ENCODE data around the gene UBL4A.

Gene UBL4A

DNA sequence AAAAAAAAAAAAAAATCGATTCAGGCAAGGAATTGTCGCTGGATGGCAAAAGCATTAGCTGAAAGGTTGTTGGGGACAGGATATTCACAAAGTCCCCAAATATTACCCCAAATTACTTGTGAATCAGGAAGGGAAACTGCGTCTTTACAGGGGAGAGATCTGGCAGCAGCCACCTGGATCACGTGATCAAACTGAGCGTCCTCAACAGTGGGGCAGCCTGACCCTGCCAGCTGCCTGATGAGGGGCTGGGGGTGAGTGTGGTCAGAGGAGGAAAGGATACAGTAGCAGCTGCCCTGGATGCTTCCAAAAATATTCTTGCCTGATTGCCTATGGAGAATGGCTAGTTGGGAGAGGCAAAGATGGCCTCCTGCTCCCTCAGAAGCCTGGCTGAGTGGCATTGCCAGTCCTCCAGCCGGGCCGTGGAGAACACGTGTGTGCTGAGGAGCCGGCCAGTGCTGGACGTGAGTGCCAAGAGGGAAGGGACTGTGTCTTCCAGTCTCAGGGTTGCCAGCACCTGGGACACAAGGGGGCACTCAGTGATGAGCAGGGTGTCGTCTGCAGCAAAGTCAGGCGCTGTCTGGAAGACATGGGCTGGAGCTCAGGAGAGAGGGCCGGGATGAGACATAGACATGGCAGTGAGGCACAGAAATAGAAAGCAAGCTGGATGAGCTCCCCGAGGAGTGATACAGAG is 4.4 kb downstream of the UBL4A start:
- no peak for TF ChIP-seq ZNF274 (IDR thresholded peaks at IDR 0.05; ENCODE audit: low read depth, low read length)
- H3K4me3 ChIP-seq (ENCODE audit: low read length): no peak overlapping the region

DNA sequence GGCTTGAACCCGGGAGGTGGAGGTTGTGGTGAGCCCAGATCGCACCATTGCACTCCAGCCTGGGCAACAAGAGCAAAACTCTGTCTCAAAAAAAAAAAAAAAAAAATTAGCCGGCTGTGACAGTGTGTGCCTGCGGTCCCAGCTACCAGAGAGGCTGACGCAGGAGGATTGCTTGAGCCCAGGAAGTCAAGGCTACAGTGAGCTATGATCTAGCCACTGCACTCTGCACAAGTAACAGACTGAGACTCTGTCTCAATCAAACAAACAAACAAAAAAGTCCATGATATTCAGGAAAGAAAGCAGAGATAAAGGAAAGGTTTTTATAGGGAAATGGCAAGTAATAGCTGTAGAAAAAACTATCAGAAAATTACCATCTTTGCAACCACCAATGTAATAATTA is 5.2 kb downstream of the UBL4A start:
- no peak for TF ChIP-seq ZNF274 (IDR thresholded peaks at IDR 0.05; ENCODE audit: low read depth, low read length)
- H3K4me3 ChIP-seq (ENCODE audit: low read length): no peak overlapping the region

DNA sequence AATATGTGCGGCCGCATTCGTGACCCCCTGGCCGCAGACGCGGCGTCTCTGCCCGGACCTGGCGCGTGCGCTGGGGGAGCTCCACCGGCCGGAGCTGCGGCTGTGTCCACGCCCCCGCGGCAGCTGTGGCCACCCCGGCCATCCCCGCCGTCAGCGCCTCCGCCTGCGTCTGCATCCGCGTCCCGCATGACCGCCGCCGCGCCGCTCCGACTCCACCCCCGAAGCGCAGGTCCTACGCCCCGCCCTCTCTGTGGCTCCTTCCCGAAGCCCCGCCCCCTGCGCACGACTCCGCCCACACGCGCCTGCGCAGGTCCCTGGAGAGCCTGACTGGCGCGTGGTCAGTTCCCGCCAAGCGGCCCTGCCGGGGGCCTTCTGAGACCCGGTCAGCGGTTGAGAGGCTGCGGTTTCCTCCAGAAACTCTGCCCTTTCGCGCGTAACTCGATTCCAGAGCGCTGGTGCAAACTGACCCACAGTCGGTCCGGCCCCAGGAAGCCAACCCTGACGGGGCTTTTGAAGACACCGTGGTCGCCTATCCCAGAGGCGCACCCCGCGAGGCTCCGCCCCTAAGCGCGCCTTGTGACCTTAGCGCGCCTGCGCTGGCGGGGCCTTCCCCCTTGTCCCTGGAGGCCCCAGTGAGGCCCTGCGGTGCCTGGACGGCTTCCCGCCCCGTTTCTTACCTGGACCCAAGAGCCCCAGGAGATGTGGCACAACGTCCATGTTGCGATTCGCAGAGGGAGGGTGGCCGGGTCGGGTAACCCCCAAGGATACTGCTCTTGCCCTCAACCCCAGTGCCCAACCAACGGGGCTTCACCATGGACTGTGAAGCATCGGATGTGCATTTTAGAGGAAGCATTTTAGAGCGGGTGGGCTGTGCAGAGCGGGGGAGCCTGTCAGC is 7.4 kb downstream of the UBL4A start, which contains the start of gene LAGE3:
TSS of gene LAGE3 (minus strand) at position 554 of the 895 bp plus-strand sequence. CDS start at position 188, 366 bp downstream.
- peak within 1 kb of the TSS; percentile 55 for H3K4me3 ChIP-seq (ENCODE audit: low read length)

DNA sequence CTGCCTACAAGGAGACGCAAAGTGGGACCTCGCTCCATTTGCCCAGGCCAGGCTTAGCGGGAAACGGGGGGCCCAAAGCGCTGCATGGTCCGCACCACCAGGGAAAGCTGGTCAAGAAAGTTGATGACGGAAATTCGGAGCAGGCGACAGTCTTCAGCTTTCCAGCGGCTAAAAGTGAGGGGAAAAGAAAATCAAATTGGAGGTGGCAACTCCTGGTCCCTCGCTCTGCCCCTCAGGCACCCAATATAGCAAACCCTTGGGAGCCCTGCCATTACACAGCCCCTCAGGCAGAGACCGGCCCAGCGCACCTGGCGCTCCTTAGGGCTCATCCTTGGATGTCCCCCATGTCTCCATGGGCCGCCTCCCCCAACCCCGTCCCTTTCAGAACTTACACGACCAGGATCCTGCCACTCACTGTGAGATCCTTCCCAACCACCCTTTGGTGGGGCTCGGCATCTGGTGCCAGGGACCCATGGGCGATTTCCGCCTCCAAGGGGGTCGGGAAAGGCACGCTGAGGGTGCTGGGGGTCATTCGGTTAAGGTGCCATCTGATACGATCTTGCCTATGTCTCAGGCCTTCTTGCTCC is 8.4 kb downstream of the UBL4A start:
- no peak for TF ChIP-seq ZNF274 (IDR thresholded peaks at IDR 0.05; ENCODE audit: low read depth, low read length)
- peak overlapping the region; percentile 55 for H3K4me3 ChIP-seq (ENCODE audit: low read length)

More for the DNA sequence above, 7.4 kb downstream of the UBL4A start, which contains the start of gene LAGE3:
- no peak for TF ChIP-seq ZNF274 (IDR thresholded peaks at IDR 0.05; ENCODE audit: low read depth, low read length)

DNA sequence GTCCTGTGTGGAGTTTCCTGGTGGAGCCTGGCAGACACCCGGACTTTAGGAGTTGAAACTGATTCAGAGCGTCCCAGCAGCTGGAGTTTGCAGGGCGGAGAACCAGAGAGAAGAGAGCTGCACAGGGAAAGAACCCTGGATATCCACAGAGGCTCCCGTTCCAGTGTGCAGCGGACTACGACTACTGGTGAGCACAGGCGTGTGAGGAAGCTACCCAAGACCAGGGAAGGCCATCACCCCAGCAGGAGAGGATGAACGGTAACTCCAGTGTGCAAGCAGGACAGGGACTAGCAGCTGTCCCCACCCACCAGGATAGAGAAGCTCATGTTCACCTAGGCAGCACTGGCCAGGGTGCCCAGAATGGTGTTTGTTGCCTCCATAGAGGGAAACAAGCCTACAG is 9.6 kb downstream of the UBL4A start:
- TF ChIP-seq ZNF274 (IDR thresholded peaks at IDR 0.05; ENCODE audit: low read depth, low read length): no peak
- no peak overlapping the region for H3K4me3 ChIP-seq (ENCODE audit: low read length)

DNA sequence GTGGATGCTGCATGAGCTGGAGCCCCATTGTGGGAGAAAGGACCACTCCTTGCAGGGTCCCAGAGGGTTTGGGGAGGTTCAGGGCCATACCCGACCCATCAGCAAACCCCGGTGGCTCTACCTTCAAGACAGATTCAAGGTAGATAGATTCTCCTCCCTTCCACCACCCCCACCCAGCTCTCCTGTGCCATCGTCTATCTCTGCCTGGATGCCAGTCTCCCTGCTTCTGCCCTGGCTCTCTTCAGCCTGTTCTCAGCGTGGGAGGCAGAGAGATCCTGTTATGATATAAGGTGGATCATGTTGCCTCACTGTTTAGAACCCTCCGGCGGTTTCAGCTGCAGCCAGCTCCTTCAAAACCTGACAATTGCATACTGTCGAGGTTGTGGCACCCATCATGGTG is 12.7 kb downstream of the UBL4A start:
- no peak overlapping the region for H3K4me3 ChIP-seq (ENCODE audit: low read length)
- no peak for TF ChIP-seq ZNF274 (IDR thresholded peaks at IDR 0.05; ENCODE audit: low read depth, low read length)

DNA sequence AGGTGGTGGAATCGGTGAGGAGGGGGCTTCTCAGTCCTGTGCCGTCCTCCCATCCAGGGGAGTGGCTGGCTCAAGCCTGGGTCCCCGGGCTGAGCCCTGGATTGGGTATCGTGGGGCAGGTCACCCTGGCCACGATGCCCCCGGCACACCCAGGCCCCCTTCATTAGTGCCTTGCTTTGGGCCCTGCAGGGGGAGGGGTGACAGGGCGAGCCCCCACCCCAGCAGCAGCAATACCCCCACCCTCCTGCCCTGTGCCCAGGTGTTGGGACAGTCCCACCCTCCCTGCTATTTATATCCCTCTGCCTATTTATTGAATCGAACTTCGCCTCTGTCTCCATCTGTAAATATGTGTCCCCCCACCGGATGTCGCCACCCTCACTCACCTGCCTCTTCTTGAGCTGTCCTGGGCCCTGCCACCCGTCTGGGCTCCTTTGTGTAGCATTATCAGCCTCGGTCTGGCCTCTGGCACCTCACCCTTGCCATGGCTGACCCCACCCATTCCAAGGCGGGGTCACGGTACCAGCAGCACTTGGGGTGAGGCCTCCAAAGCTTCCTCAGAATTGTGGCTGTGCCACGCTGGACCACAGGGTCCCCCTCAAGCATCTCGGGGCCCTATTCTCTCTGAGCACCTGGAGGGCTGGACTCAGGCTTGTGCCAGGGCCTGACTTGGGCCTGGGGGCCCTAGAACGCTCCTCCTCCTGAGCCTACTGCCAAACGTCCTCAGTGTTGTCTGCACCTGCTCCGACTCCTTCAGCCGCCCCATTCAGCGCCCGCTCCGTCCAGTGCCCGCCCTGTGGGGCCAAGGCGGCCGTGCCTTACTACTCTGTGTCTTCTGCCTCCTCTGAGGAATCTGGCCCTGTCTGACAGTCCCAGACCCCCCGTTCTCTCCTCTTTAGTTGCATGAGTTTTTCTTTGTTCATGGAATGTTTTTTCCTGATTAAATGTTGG is 13.5 kb downstream of the UBL4A start:
- TF ChIP-seq ZNF274 (IDR thresholded peaks at IDR 0.05; ENCODE audit: low read depth, low read length): no peak
- H3K4me3 ChIP-seq (ENCODE audit: low read length): no peak overlapping the region

DNA sequence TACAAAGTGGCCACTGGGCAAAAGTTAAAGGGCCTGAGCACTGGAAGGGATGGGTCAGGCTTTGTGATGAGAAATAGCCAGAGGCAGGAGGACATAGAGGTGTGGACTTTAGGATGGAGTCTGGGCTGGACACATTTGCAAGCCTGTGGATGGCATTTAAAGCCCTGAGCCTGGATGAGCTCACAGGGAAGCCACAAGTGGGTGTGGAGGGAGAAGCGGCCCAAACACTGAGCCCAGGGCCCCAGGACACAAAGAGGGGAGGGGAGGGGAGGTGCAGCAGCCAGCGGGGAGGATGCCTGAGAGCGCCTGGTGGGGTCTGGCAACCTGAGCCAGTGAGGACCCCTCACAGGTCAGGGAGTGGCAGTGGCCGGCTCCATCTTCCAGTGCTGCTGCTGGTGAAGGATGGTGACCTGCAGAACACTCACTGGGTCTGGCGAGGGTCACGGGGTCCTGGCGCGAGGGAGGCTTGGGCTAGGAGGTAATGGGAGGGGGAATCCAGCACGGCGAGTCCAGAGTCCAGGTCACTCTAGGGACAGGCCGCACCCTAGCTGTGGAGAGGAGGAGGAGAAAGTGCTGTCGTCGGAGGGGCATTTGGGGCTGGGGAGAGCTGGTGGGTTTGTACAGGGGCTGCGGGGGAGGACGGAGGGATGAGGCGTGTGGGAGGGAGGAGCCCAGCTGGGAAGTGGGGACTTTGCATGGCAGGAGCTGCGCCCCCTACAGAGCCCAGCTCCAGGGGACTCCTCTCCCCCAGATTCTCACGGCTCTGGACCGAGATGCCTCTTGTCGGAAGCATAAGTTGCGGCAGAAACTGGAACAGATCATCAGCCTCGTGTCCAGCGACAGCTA is 14.4 kb downstream of the UBL4A start:
- TF ChIP-seq ZNF274 (IDR thresholded peaks at IDR 0.05; ENCODE audit: low read depth, low read length): no peak
- no peak overlapping the region for H3K4me3 ChIP-seq (ENCODE audit: low read length)

DNA sequence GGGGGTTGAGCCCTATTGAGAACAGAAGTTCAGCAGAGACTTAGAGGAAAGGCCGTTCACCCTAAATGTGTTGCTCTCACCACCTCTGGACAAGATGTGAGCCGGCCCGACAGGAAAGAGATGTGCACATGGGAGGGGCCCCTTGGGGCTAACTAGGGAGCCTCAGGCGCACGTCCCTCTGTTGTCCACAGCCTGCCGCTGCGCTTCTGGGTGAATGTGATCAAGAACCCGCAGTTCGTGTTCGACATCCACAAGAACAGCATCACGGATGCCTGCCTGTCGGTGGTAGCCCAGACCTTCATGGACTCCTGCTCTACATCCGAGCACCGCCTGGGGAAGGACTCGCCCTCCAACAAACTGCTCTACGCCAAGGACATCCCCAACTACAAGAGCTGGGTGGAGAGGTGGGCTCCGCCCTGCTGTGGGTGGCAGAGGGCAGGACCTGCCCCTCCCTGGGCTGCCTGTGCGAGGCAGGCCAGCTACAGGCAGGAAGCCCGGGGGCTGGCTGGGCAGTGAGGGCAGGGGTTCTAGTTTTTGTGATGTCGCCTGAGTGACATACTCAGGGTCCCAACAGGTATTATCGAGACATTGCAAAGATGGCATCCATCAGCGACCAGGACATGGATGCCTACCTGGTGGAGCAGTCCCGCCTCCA is 15.4 kb downstream of the UBL4A start:
- TF ChIP-seq ZNF274 (IDR thresholded peaks at IDR 0.05; ENCODE audit: low read depth, low read length): no peak
- no peak overlapping the region for H3K4me3 ChIP-seq (ENCODE audit: low read length)

DNA sequence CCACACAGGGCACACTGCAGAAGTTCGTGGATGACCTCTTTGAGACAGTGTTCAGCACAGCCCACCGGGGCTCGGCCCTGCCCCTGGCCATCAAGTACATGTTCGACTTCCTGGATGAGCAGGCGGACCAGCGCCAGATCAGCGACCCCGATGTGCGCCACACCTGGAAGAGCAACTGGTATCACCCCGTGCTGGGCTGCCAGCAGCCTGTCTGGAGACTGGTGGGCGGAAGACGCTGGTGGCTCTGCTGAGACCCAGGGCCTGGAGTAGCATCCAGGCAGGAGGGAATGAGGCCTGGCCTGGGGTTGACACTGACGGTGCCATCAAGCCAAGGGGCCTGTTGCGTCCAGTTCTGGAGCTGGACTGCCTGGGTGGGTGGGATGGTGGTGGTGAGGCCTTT is 16.0 kb downstream of the UBL4A start:
- H3K4me3 ChIP-seq (ENCODE audit: low read length): no peak overlapping the region
- TF ChIP-seq ZNF274 (IDR thresholded peaks at IDR 0.05; ENCODE audit: low read depth, low read length): no peak

DNA sequence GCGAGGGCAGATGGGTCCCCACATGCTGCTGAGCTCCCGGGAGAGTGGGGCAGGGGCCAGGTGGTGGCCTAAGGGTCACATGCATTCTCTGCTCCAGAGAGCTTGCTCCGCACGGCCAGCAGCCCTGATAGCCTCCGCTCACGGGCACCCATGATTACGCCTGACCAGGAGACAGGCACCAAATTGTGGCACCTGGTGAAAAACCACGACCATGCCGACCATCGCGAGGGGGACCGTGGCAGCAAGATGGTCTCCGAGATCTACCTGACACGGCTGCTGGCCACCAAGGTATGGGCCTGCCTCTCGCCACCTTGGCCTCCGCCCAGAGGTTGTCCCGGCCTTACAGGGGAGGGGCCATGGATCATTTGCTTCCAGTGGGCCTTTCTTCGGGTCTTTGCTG is 16.5 kb downstream of the UBL4A start:
- H3K4me3 ChIP-seq (ENCODE audit: low read length): no peak overlapping the region
- TF ChIP-seq ZNF274 (IDR thresholded peaks at IDR 0.05; ENCODE audit: low read depth, low read length): no peak

DNA sequence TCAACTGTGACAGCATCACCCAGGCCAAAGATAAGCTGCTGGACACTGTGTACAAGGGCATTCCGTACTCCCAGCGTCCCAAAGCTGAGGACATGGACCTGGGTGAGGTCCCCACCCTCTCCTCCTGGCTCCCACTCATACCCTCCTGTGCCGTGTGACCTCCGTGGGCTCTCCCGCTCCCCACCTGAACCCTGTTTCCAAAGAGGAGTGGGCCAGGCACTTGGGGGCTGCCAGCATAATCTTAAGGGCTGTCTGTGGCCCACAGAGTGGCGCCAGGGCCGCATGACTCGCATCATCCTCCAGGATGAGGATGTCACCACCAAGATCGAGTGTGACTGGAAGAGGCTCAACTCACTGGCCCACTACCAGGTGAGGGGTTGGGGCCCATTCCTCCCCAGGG is 17.3 kb downstream of the UBL4A start:
- H3K4me3 ChIP-seq (ENCODE audit: low read length): no peak overlapping the region
- no peak for TF ChIP-seq ZNF274 (IDR thresholded peaks at IDR 0.05; ENCODE audit: low read depth, low read length)

All from GM08714 (cell line).